H1 (cell line): ENCODE measurements around the gene SEMA4D. TPM values are rescaled to one million over a fixed set of nuclear protein-coding genes. Genes with fewer than 3 reads are reported as not detected.

ENCODE experiments used
- CBX8 ChIP-seq: fragments of 300-800, 300-1000 bp; sonication (generic); IDR thresholded peaks from 2 replicates; pipeline ENCODE4 v1.7.1; 2016; ENCODE audit warnings: low read depth, low read length, borderline replicate concordance
- CTCF ChIP-seq, 3 experiments: IDR thresholded peaks; 1 replicate in 2 of 3; 2 replicates in 1 of 3; pipeline versions ENCODE4 v1.5.1 to v1.6.1; 2011; ENCODE audit warnings: low read length in 3 of 3, mild to moderate bottlenecking in 3 of 3, inconsistent platforms in 2 of 3, low read depth in 1 of 3, moderate library complexity in 1 of 3; ENCODE audit not compliant: insufficient read depth in 1 of 3; ENCODE audit errors: control extremely low read depth in 1 of 3
- EP300 ChIP-seq, 2 experiments: IDR thresholded peaks; 1 replicate in 1 of 2; 2 replicates in 1 of 2; pipeline ENCODE4 v1.6.1; 2011 to 2012; ENCODE audit warnings: low read depth in 2 of 2, low read length in 2 of 2, mild to moderate bottlenecking in 2 of 2, borderline replicate concordance in 1 of 2, inconsistent platforms in 1 of 2, moderate library complexity in 1 of 2
- GABPA ChIP-seq: IDR thresholded peaks from 2 replicates; pipeline ENCODE4 v1.6.1; 2011; ENCODE audit warnings: mild to moderate bottlenecking, low read length, moderate library complexity, borderline replicate concordance; ENCODE audit not compliant: insufficient read depth
- MAX ChIP-seq: IDR thresholded peaks from 2 replicates; pipeline ENCODE4 v1.6.1; 2012; ENCODE audit warnings: inconsistent platforms
- RAD21 ChIP-seq, 2 experiments: IDR thresholded peaks in 1 of 2; conservative IDR thresholded peaks in 1 of 2; 2 replicates each; pipeline ENCODE4 v1.6.1; 2011; ENCODE audit warnings: low read depth in 2 of 2, low read length in 2 of 2, improper control_type of control experiment in 1 of 2, inconsistent platforms in 1 of 2, mild to moderate bottlenecking in 1 of 2, moderate library complexity in 1 of 2
- polyA plus RNA-seq, 7 experiments: library from polyadenylated mRNA; depleted of rRNA in 3 of 7; stranded (reverse) in 5 of 7; unstranded in 2 of 7; fragments of >200 nt in 5 of 7; fragments of 200-250 nt in 2 of 7; gene quantifications; 1 replicate in 5 of 7; 2 replicates in 1 of 7; 4 replicates in 1 of 7; pipeline versions ENCODE4 v1.2.1 to v1.2.3, GENCODE V29; 2011 to 2013; ENCODE audit warnings: missing spikeins in 2 of 7, mixed read lengths in 2 of 7
- total RNA-seq: library from RNA; stranded (reverse); fragmentation: NEBNext Ultra II Directional; extraction: Animal tissue kit (Norgen Biotek cat#: 25700); gene quantifications from 2 replicates; pipeline ENCODE4 v1.2.1, GENCODE V29; 2021

SEMA4D gene
- total and polyA plus RNA-seq, 2 of the 8 experiments (the other 6 are each of a cell fraction or from before 2014, with no cell fraction given): 21.0 to 70.4 TPM

DNA sequence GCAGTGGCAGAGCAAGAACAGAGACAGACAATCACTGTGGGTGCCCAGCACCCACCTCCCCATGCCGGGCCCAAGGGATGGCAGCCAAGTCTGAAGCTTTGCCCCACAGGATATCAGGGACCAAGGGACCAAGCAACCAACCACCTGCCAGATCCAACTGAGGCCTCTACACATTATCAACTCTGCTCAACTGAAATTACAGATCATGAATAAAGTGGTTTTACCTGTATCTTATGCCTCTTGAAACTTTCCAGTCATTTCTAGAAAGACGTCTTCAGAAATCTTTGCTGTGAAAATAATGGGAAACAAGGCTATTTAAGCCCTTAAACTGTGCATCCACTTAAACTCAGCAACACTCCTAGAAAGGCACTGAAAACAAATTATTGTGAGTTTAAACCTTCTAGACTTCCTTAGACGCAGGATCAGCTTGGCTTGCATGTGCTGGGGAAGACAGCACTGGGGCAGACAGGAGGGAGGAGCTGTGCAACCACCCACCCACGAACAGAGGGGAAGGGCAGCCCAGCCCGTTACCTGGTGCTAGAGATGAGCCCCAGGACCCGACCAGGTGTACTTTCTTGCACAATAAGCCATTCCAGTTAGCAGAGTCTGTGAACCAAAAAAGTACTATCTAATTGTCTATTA, 80.0 kb downstream of the SEMA4D start (continued):
- TF ChIP-seq GABPA (no peak), CTCF (IDR thresholded peaks at IDR 0.05; ENCODE audit: control extremely low read depth in 1 of 3, insufficient read depth in 1 of 3, low read depth in 1 of 3, low read length in 3 of 3) (no peak), EP300 (IDR thresholded peaks at IDR 0.05; ENCODE audit: borderline replicate concordance in 1 of 2, low read depth in 2 of 2, low read length in 2 of 2) (no peak), CBX8 (no peak), RAD21 (IDR thresholded peaks at IDR 0.05 in 1 of 2, conservative IDR thresholded peaks at IDR 0.05 in 1 of 2; ENCODE audit: low read depth in 2 of 2, low read length in 2 of 2) (no peak), MAX (no peak)
